H1 (cell line): ENCODE measurements around the gene CRYBG1. TPM values are rescaled to one million over a fixed set of nuclear protein-coding genes. Genes with fewer than 3 reads are reported as not detected.

Experiments used
- CTCF ChIA-PET: fragments of 300-600 bp; sonication (Branson Sonifier 250); formaldehyde crosslinking; loops from one replicate; lab custom pipeline; 2021; ENCODE audit not compliant: partially characterized antibody; lab: Charles Lee
- POLR2A ChIA-PET: fragments of 300-600 bp; sonication (Branson Sonifier 250); formaldehyde crosslinking; loops from one replicate; lab custom pipeline; 2021; ENCODE audit warnings: inconsistent platforms; ENCODE audit not compliant: partially characterized antibody; lab: Charles Lee
- DNase-seq, 2 experiments: peaks; one replicate each; pipeline versions ENCODE4 v3.0.0 to v3.0.0-alpha.2; 2010 to 2022; ENCODE audit warnings: low spot score in 2 of 2, low read depth in 1 of 2, mixed read lengths in 1 of 2
- FAIRE-seq: peaks from 2 replicates; lab custom pipeline; 2011; peaks lifted over from hg19 to GRCh38; lab: Jason Lieb, UNC
- H2AFZ ChIP-seq: 2 replicates; pipeline ENCODE4 v1.8.1; 2012; ENCODE audit warnings: low read length, inconsistent platforms
- H2AK5ac ChIP-seq: 2 replicates; pipeline ENCODE4 v1.6.1; 2013; ENCODE audit warnings: low read depth, low read length
- H2BK120ac ChIP-seq: replicated peaks from 2 replicates; pipeline ENCODE3; 2013; ENCODE audit warnings: low read depth, low read length, inconsistent platforms
- H2BK12ac ChIP-seq: 2 replicates; pipeline ENCODE4 v1.6.1; 2013; ENCODE audit warnings: low read depth, low read length
- H2BK15ac ChIP-seq: 2 replicates; pipeline ENCODE4 v1.6.1; 2013; ENCODE audit warnings: low read length
- H2BK20ac ChIP-seq: 2 replicates; pipeline ENCODE4 v1.6.1; 2013; ENCODE audit warnings: low read length
- H2BK5ac ChIP-seq: 2 replicates; pipeline ENCODE4 v1.6.1; 2013; ENCODE audit warnings: low read depth, low read length
- H3K14ac ChIP-seq: 2 replicates; pipeline ENCODE4 v1.6.1; 2013; ENCODE audit warnings: inconsistent platforms; ENCODE audit not compliant: insufficient read length
- H3K18ac ChIP-seq: 2 replicates; pipeline ENCODE4 v1.6.1; 2013; ENCODE audit warnings: low read length; ENCODE audit errors: extremely low read depth
- H3K23ac ChIP-seq: 2 replicates; pipeline ENCODE4 v1.6.1; 2013; ENCODE audit warnings: inconsistent platforms; ENCODE audit not compliant: insufficient read length
- H3K23me2 ChIP-seq: 2 replicates; pipeline ENCODE4 v1.6.1; 2013; ENCODE audit warnings: low read depth, low read length
- H3K27ac ChIP-seq: 2 replicates; pipeline ENCODE4 v1.6.1; 2011; ENCODE audit warnings: low read depth, low read length, inconsistent platforms
- H3K27me3 ChIP-seq, 4 experiments: replicated peaks in 1 of 4; 1 replicate in 1 of 4; 2 replicates in 3 of 4; pipeline versions ENCODE4 v1.6.1 to v1.8.1; 2011 to 2013; ENCODE audit warnings: low read length in 3 of 4, mild to moderate bottlenecking in 3 of 4, inconsistent platforms in 2 of 4, mixed read lengths in 2 of 4, moderate library complexity in 1 of 4; ENCODE audit not compliant: control insufficient read depth in 3 of 4, insufficient read depth in 3 of 4; ENCODE audit errors: extremely low read depth in 1 of 4
- H3K36me3 ChIP-seq, 4 experiments: 2 replicates each; pipeline versions ENCODE4 v1.6.1 to v1.8.1; 2011 to 2013; ENCODE audit warnings: mild to moderate bottlenecking in 4 of 4, low read length in 3 of 4, moderate library complexity in 2 of 4, control low read depth in 1 of 4, inconsistent platforms in 1 of 4; ENCODE audit not compliant: insufficient read depth in 4 of 4, control insufficient read depth in 2 of 4
- H3K4ac ChIP-seq: replicated peaks from 2 replicates; pipeline ENCODE3; 2013; ENCODE audit warnings: low read length, low read depth, mixed read lengths, inconsistent platforms; ENCODE audit not compliant: insufficient read length
- H3K4me1 ChIP-seq, 4 experiments: replicated peaks in 1 of 4; 1 replicate in 1 of 4; 2 replicates in 3 of 4; pipeline versions ENCODE4 v1.6.1 to v1.8.1; 2011 to 2013; ENCODE audit warnings: low read length in 3 of 4, inconsistent platforms in 2 of 4, mixed read lengths in 1 of 4; ENCODE audit not compliant: insufficient read depth in 4 of 4, control insufficient read depth in 3 of 4
- H3K4me2 ChIP-seq, 2 experiments: 2 replicates each; pipeline versions ENCODE4 v1.6.1 to v1.8.1; 2011 to 2013; ENCODE audit warnings: low read depth in 2 of 2, low read length in 2 of 2, control low read depth in 1 of 2, inconsistent platforms in 1 of 2, mild to moderate bottlenecking in 1 of 2; ENCODE audit not compliant: insufficient read depth in 1 of 2
- H3K4me3 ChIP-seq, 4 experiments: fragments of 200-600, 300-600 bp in 1 of 4; sonication (generic), shearing (Covaris generic), sonication (Bioruptor Twin) in 1 of 4; 2 replicates each; pipeline versions ENCODE4 v1.5.1 to v1.8.1; 2011 to 2016; ENCODE audit warnings: low read length in 4 of 4, low read depth in 3 of 4, control low read depth in 2 of 4, inconsistent platforms in 2 of 4, mild to moderate bottlenecking in 2 of 4, mixed read lengths in 1 of 4, moderate library complexity in 1 of 4; ENCODE audit not compliant: insufficient read depth in 2 of 4; ENCODE audit errors: extremely low read depth in 1 of 4
- H3K56ac ChIP-seq: replicated peaks from 2 replicates; pipeline ENCODE3; 2013; ENCODE audit warnings: low read depth, mild to moderate bottlenecking, mixed read lengths, low read length, inconsistent platforms; ENCODE audit not compliant: insufficient read length
- H3K79me1 ChIP-seq: 2 replicates; pipeline ENCODE4 v1.6.1; 2013; ENCODE audit warnings: low read depth, low read length, control low read depth
- H3K79me2 ChIP-seq, 2 experiments: 2 replicates each; pipeline versions ENCODE4 v1.6.1 to v1.8.1; 2012 to 2013; ENCODE audit warnings: low read length in 2 of 2, mild to moderate bottlenecking in 2 of 2, inconsistent platforms in 1 of 2; ENCODE audit not compliant: insufficient read depth in 2 of 2, control insufficient read depth in 1 of 2
- H3K9ac ChIP-seq, 4 experiments: replicated peaks in 1 of 4; 1 replicate in 1 of 4; 2 replicates in 3 of 4; pipeline versions ENCODE4 v1.6.1 to v1.8.1; 2011 to 2013; ENCODE audit warnings: low read depth in 3 of 4, low read length in 3 of 4, control low read depth in 2 of 4, mild to moderate bottlenecking in 2 of 4, moderate library complexity in 2 of 4, inconsistent platforms in 1 of 4; ENCODE audit errors: extremely low read depth in 1 of 4
- H3K9me3 ChIP-seq, 2 experiments: 2 replicates each; pipeline versions ENCODE4 v1.6.1 to v1.8.1; 2012 to 2013; ENCODE audit warnings: mild to moderate bottlenecking in 2 of 2, moderate library complexity in 2 of 2, control low read depth in 1 of 2, inconsistent platforms in 1 of 2, low read depth in 1 of 2, low read length in 1 of 2, mixed read lengths in 1 of 2; ENCODE audit not compliant: insufficient read depth in 2 of 2
- H4K20me1 ChIP-seq, 2 experiments: replicated peaks in 1 of 2; 2 replicates each; pipeline versions ENCODE3 to v1.8.1; 2011 to 2013; ENCODE audit warnings: inconsistent platforms in 2 of 2, low read length in 2 of 2, mild to moderate bottlenecking in 1 of 2; ENCODE audit not compliant: insufficient read depth in 2 of 2, control insufficient read depth in 1 of 2
- H4K5ac ChIP-seq: 2 replicates; pipeline ENCODE4 v1.6.1; 2013; ENCODE audit warnings: low read length, low read depth, mixed read lengths, inconsistent platforms; ENCODE audit not compliant: insufficient read length
- H4K8ac ChIP-seq: 2 replicates; pipeline ENCODE4 v1.8.0; 2013; ENCODE audit warnings: mild to moderate bottlenecking, moderate library complexity, low read length, inconsistent platforms; ENCODE audit not compliant: insufficient read depth; ENCODE audit errors: extremely low read depth
- H4K91ac ChIP-seq: replicated peaks from 2 replicates; pipeline ENCODE3; 2013; ENCODE audit warnings: low read length, mixed read lengths, inconsistent platforms; ENCODE audit not compliant: insufficient read length
- polyA plus RNA-seq, 7 experiments: library from polyadenylated mRNA; depleted of rRNA in 3 of 7; stranded (reverse) in 5 of 7; unstranded in 2 of 7; fragments of >200 nt in 5 of 7; fragments of 200-250 nt in 2 of 7; gene quantifications; 1 replicate in 5 of 7; 2 replicates in 1 of 7; 4 replicates in 1 of 7; pipeline versions ENCODE4 v1.2.1 to v1.2.3, GENCODE V29; 2011 to 2013; ENCODE audit warnings: missing spikeins in 2 of 7, mixed read lengths in 2 of 7
- total RNA-seq: library from RNA; stranded (reverse); fragmentation: NEBNext Ultra II Directional; extraction: Animal tissue kit (Norgen Biotek cat#: 25700); gene quantifications from 2 replicates; pipeline ENCODE4 v1.2.1, GENCODE V29; 2021
- TF ChIP-seq, protein P1 (sequence below): IDR thresholded peaks from 2 replicates; pipeline ENCODE4 v1.6.1; 2012; ENCODE audit warnings: inconsistent platforms

Gene CRYBG1
- total and polyA plus RNA-seq, 2 of the 8 experiments (the other 6 are each of a cell fraction or from before 2014, with no cell fraction given), result 2.2 to 11.6 TPM

DNA sequence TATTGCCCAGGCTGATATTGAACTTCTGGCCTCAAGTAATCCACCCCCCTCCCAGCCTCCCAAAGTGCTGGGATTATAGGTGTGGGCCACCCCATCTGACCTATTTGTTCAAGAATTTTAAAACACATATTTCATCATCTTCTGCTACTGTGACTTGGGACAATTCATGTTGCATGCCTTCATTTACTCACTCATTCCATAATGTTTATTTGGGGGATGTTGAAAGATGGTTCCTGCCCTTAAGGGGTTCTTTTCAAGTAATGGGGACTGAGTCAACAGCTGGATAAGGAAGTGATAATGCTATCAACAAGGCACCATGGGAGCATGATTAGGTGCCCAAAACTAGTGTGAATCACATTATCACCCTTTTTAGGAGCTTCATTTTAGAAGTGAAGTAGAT lies 62.0 kb downstream of the CRYBG1 start:
- Histone ChIP-seq H3K4me3 (no peak overlapping the region), H4K8ac (no peak overlapping the region), H3K56ac (no peak overlapping the region), H4K91ac (no peak overlapping the region), H2BK5ac (no peak overlapping the region), H2AK5ac (no peak overlapping the region), H3K9me3 (no peaks in the 10 kb centered on the region), H3K14ac (no peak overlapping the region), H3K9ac (no peak overlapping the region), H3K27me3 (no peaks in the 10 kb centered on the region), H3K79me2 (no peaks in the 10 kb centered on the region), H3K79me1 (no peaks in the 10 kb centered on the region), H3K4me2 (no peak overlapping the region), H3K27ac (no peak overlapping the region), H3K23me2 (no peaks in the 10 kb centered on the region), H2BK15ac (no peak overlapping the region), H3K4ac (no peak overlapping the region), H2BK20ac (no peak overlapping the region), H3K23ac (no peak overlapping the region), H2BK12ac (no peak overlapping the region), H3K36me3 (no peaks in the 10 kb centered on the region), H4K20me1 (no peaks in the 10 kb centered on the region), H2BK120ac (no peak overlapping the region), H3K4me1 (peaks cover 0 to 3% (median 0%) of the 10 kb centered on the region in 4 experiments; a peak in 1 of 7 replicates), H3K18ac (no peak overlapping the region), H4K5ac (no peak overlapping the region), H2AFZ (no peak overlapping the region)
- ChIA-PET POLR2A (no interaction called here), CTCF (interaction anchor here (1.1 kb wide), 1 partner anchor 83 kb away, joined by 4 read pairs; no protein-coding TSS in a partner anchor)
- FAIRE-seq (no peak), DNase-seq (no peak)
- TF ChIP-seq, protein P1, sequence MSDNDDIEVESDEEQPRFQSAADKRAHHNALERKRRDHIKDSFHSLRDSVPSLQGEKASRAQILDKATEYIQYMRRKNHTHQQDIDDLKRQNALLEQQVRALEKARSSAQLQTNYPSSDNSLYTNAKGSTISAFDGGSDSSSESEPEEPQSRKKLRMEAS, result no peak
